ENCODE measurements around the gene PTPRG. TPM values are rescaled to one million over a fixed set of nuclear protein-coding genes. Genes with fewer than 3 reads are reported as not detected.

Gene PTPRG
- total RNA-seq, 2 donors from 2014 or later, result 76.5 to 108 TPM

GRCh38 chr3:61626484-61626883 is 65.1 kb downstream of the PTPRG start:
- TF ChIP-seq, protein P1, sequence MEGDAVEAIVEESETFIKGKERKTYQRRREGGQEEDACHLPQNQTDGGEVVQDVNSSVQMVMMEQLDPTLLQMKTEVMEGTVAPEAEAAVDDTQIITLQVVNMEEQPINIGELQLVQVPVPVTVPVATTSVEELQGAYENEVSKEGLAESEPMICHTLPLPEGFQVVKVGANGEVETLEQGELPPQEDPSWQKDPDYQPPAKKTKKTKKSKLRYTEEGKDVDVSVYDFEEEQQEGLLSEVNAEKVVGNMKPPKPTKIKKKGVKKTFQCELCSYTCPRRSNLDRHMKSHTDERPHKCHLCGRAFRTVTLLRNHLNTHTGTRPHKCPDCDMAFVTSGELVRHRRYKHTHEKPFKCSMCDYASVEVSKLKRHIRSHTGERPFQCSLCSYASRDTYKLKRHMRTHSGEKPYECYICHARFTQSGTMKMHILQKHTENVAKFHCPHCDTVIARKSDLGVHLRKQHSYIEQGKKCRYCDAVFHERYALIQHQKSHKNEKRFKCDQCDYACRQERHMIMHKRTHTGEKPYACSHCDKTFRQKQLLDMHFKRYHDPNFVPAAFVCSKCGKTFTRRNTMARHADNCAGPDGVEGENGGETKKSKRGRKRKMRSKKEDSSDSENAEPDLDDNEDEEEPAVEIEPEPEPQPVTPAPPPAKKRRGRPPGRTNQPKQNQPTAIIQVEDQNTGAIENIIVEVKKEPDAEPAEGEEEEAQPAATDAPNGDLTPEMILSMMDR (conservative IDR thresholded peaks at IDR 0.05), result no peak
- no peaks in the 10 kb centered on the region for H3K27me3 ChIP-seq (ENCODE audit: control insufficient read depth, insufficient read depth, low read length, poor library complexity, severe bottlenecking)
- DNase-seq, result no peak
- H3K9ac ChIP-seq (ENCODE audit: extremely low read depth, low read length, poor library complexity, severe bottlenecking), result no peak overlapping the region
- Mint-ChIP-seq H3K4me1 (peaks cover 39% of the 10 kb centered on the region), H3K9me3 (peaks cover 2% of the 10 kb centered on the region), H3K27me3 (ENCODE audit: insufficient read depth) (no peaks in the 10 kb centered on the region), H3K27ac (no peak overlapping the region), H3K36me3 (ENCODE audit: low read depth) (peaks cover 20% of the 10 kb centered on the region), H3K4me3 (no peak overlapping the region)
- H3K36me3 ChIP-seq (ENCODE audit: control insufficient read depth, insufficient read depth, low read length), result peaks cover 12% of the 10 kb centered on the region
- H3K27ac ChIP-seq (ENCODE audit: low read depth, low read length), result no peak overlapping the region
- 88 to 93% methylated on average over 5 to 6 of the region's 6 CpGs for WGBS, 2 experiments (ENCODE audit: insufficient coverage in 1 of 2, insufficient read length in 1 of 2)
- H3K9me3 ChIP-seq (ENCODE audit: control insufficient read depth, low read length), result no peaks in the 10 kb centered on the region
- no peaks in the 10 kb centered on the region for H3K4me1 ChIP-seq (ENCODE audit: control insufficient read depth, insufficient read depth, low read length)
- H3K4me3 ChIP-seq (ENCODE audit: low read length), result no peak overlapping the region

GRCh38 chr3:61627768-61628185 is 66.4 kb downstream of the PTPRG start:
- Mint-ChIP-seq H3K4me3 (no peak overlapping the region), H3K36me3 (ENCODE audit: low read depth) (peaks cover 21% of the 10 kb centered on the region), H3K27ac (no peak overlapping the region), H3K4me1 (peaks cover 39% of the 10 kb centered on the region), H3K9me3 (peaks cover 3% of the 10 kb centered on the region), H3K27me3 (ENCODE audit: insufficient read depth) (no peaks in the 10 kb centered on the region)
- no peak for DNase-seq
- Histone ChIP-seq H3K4me3 (ENCODE audit: low read length) (no peak overlapping the region), H3K36me3 (ENCODE audit: control insufficient read depth, insufficient read depth, low read length) (peaks cover 11% of the 10 kb centered on the region), H3K9me3 (ENCODE audit: control insufficient read depth, low read length) (peaks cover 2% of the 10 kb centered on the region), H3K4me1 (ENCODE audit: control insufficient read depth, insufficient read depth, low read length) (no peaks in the 10 kb centered on the region), H3K27ac (ENCODE audit: low read depth, low read length) (no peak overlapping the region), H3K27me3 (ENCODE audit: control insufficient read depth, insufficient read depth, low read length, poor library complexity, severe bottlenecking) (no peaks in the 10 kb centered on the region), H3K9ac (ENCODE audit: extremely low read depth, low read length, poor library complexity, severe bottlenecking) (no peak overlapping the region)
- 95% methylated on average over 2 of the region's 2 CpGs; no CpG with 5 or more reads in 1 of the 2 experiments for WGBS, 2 experiments (ENCODE audit: insufficient coverage in 1 of 2, insufficient read length in 1 of 2)
- TF ChIP-seq, protein P1 (conservative IDR thresholded peaks at IDR 0.05), result no peak

- peaks cover 31% of the 10 kb centered on the region for H3K4me1 Mint-ChIP-seq
- no peaks in the 10 kb centered on the region for H3K4me1 ChIP-seq (ENCODE audit: control insufficient read depth, insufficient read depth, low read length)
- H3K9ac ChIP-seq (ENCODE audit: extremely low read depth, low read length, poor library complexity, severe bottlenecking), result no peak overlapping the region
- peaks cover 10% of the 10 kb centered on the region for H3K36me3 ChIP-seq (ENCODE audit: control insufficient read depth, insufficient read depth, low read length)
- no peaks in the 10 kb centered on the region for H3K27me3 ChIP-seq (ENCODE audit: control insufficient read depth, insufficient read depth, low read length, poor library complexity, severe bottlenecking)
- TF ChIP-seq, protein P1 (conservative IDR thresholded peaks at IDR 0.05), result no peak
- H3K9me3 Mint-ChIP-seq, result peaks cover 10% of the 10 kb centered on the region
- WGBS, 2 experiments (ENCODE audit: insufficient coverage in 1 of 2, insufficient read length in 1 of 2), result 98 to 100% methylated on average over 3 of the region's 3 CpGs
- H3K27ac ChIP-seq (ENCODE audit: low read depth, low read length), result no peak overlapping the region
- no peaks in the 10 kb centered on the region for H3K27me3 Mint-ChIP-seq (ENCODE audit: insufficient read depth)
- H3K4me3 Mint-ChIP-seq, result no peak overlapping the region
- H3K4me3 ChIP-seq (ENCODE audit: low read length), result no peak overlapping the region
- DNase-seq, result no peak
- peaks cover 11% of the 10 kb centered on the region for H3K9me3 ChIP-seq (ENCODE audit: control insufficient read depth, low read length)
- no peak overlapping the region for H3K27ac Mint-ChIP-seq
- H3K36me3 Mint-ChIP-seq (ENCODE audit: low read depth), result peaks cover 18% of the 10 kb centered on the region
Observed at GRCh38 chr3:61628636-61629035, 67.3 kb downstream of the PTPRG start.
